ENCODE results near the gene JPH2. TPM values are rescaled to one million over a fixed set of nuclear protein-coding genes. Genes with fewer than 3 reads are reported as not detected.

Gene JPH2
- total and polyA plus RNA-seq, 2 experiments from 2014 or later: 0.16 to 1.1 TPM

GRCh38 chr20:44153636-44154043 lies 33.3 kb downstream of the JPH2 start:
- DNase-seq (ENCODE audit: low spot score) (peak; percentile 54), ATAC-seq (no peak; the same call in 2 of the 3 replicates)
- Histone ChIP-seq H3F3A (replicated peaks; ENCODE audit: low read depth) (no peaks in the 10 kb centered on the region), H3K79me2 (replicated peaks; ENCODE audit: insufficient read depth) (no peaks in the 10 kb centered on the region), H3K4me2 (no peak overlapping the region), H4K20me1 (replicated peaks; ENCODE audit: insufficient read depth) (no peaks in the 10 kb centered on the region), H3K36me3 (ENCODE audit: insufficient read depth) (no peaks in the 10 kb centered on the region), H3K27me3 (ENCODE audit: insufficient read depth) (no peaks in the 10 kb centered on the region), H3K9me2 (ENCODE audit: insufficient read depth) (no peaks in the 10 kb centered on the region), H2AFZ (no peak overlapping the region), H3K27ac (ENCODE audit: low read depth) (no peak overlapping the region), H3K4me1 (ENCODE audit: insufficient read depth) (no peaks in the 10 kb centered on the region), H3K4me3 (no peak overlapping the region)
- TF ChIP-seq JUNB (IDR thresholded peaks at IDR 0.05; ENCODE audit: unreplicated experiment) (no peak), STAT1 (IDR thresholded peaks at IDR 0.05; ENCODE audit: unreplicated experiment) (no peak), EZH2 (IDR thresholded peaks at IDR 0.05; ENCODE audit: low read depth, unreplicated experiment) (no peak), ZNF114 (CRISPR knock-in tag; IDR thresholded peaks at IDR 0.05) (no peak), ZNF462 (CRISPR knock-in tag; IDR thresholded peaks at IDR 0.05) (no peak), ZNF331 (CRISPR knock-in tag; IDR thresholded peaks at IDR 0.05; ENCODE audit: low read depth) (no peak), ETS1 (IDR thresholded peaks at IDR 0.05) (no peak), CTCF (conservative IDR thresholded peaks at IDR 0.05; ENCODE audit: low read depth in 2 of 2) (no peak), CREB1 (CRISPR knock-in tag; IDR thresholded peaks at IDR 0.05; ENCODE audit: low read depth) (no peak), EZH2phosphoT487 (IDR thresholded peaks at IDR 0.05; ENCODE audit: unreplicated experiment) (no peak), POLR2AphosphoS5 (IDR thresholded peaks at IDR 0.05; ENCODE audit: low read depth) (no peak), REST (IDR thresholded peaks at IDR 0.05; ENCODE audit: unreplicated experiment) (no peak), NANOG (IDR thresholded peaks at IDR 0.05; ENCODE audit: borderline replicate concordance) (no peak)
- Mint-ChIP-seq H3K4me1 (no peaks in the 10 kb centered on the region), H3K27me3 (ENCODE audit: insufficient read depth, low read depth, poor library complexity) (peaks cover 2% of the 10 kb centered on the region), H3K36me3 (ENCODE audit: low read depth) (no peaks in the 10 kb centered on the region), H3K27ac (no peak overlapping the region), H3K9me3 (no peaks in the 10 kb centered on the region), H3K4me3 (no peak overlapping the region)

All from GM23338 (cell line).